Fibroblast of upper back skin (primary cell): ENCODE results near the gene NFATC2.
"Not testable (repeated sequence)": the region's sequence is repeated elsewhere in the genome, so short reads cannot be mapped to it uniquely, and the experiment has no call there.

ENCODE experiments used
- DNase-seq: peaks from one replicate; pipeline ENCODE4 v3.0.0-alpha.2; 2013

Gene NFATC2

GRCh38 chr20:51493346-51493791, 49.1 kb downstream of the NFATC2 start:
- DNase-seq, result no peak

GRCh38 chr20:51492167-51493092, 50.1 kb downstream of the NFATC2 start:
- DNase-seq, result peak; percentile 34

DNA sequence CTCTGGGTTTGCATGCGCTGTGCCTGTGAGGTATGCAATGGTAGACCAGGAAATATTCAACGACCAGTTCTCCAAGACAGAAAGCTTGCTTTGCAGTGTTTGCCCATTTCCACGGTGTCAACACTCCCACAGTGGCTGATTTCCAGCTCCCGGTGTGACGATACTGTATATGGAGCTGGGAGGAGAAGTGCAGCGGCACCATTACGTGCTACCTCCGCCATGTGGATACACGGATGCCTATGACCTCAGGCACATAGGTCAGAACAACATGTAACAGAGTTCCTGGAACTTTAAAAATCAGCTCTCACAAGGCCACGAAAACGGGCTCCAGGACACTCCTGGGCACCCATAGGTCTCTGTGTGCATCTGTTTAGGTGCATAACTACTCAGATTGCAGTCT, 51.1 kb downstream of the NFATC2 start:
- DNase-seq, result no peak

GRCh38 chr20:51490635-51491034, 51.9 kb downstream of the NFATC2 start:
- no peak for DNase-seq

DNA sequence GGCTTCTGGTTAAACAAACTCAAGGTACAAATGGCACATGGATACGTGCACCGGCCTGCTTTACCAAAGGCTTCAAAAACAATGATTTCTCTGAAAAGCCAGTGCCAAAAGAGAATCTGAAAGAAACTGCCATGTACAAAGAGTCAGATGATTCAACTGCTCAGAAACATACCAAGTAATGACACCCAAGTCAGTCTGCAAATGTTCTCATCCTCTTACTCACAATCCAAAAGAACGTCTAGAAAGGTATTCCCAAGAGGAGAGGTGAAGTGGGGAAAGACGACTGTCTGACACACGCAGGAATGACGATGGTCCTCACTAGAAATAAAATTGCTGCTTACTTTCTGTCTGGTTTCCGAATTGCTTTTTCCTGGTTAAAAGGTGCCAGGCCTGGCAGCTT, 52.9 kb downstream of the NFATC2 start:
- DNase-seq, result peak; percentile 34

- peak; percentile 13 for DNase-seq
Observed at GRCh38 chr20:51488331-51488730, 54.2 kb downstream of the NFATC2 start.

DNA sequence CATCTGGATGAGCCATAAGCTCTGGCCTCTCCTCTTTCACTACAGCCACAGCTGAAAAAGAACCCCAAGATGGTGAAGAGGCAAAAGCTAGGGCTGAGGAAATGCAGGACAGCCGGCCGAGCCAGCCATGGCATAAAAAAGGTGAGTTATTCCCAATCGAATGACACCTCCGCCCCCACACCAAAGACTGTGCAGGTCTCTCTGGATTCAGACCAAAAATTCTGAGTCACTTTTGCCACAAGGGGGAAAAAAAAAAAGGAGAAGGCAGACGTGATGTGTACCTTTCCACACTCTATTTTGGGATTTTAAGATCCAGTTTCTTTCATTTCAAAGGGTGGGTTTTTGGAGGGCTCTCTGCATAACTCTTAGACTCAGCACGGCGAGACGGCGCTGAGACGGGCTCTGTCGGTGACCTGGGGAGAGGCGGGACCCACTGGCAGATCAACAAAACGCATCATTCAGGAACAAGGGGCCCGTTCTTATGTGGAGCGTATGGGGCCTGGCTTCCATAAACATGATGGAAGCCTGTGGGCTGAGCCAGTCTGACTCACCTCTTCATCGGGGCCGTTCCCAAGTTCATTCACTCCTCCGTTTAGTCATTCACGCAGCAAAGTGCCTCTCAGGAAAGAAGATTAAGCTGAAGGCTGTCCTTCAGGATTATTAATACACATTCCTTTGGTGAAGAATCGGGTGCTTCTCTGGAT, 54.8 kb downstream of the NFATC2 start:
- DNase-seq, result peak; percentile 86

- DNase-seq, result no peak
Observed at GRCh38 chr20:51487076-51487475, 55.4 kb downstream of the NFATC2 start.

DNA sequence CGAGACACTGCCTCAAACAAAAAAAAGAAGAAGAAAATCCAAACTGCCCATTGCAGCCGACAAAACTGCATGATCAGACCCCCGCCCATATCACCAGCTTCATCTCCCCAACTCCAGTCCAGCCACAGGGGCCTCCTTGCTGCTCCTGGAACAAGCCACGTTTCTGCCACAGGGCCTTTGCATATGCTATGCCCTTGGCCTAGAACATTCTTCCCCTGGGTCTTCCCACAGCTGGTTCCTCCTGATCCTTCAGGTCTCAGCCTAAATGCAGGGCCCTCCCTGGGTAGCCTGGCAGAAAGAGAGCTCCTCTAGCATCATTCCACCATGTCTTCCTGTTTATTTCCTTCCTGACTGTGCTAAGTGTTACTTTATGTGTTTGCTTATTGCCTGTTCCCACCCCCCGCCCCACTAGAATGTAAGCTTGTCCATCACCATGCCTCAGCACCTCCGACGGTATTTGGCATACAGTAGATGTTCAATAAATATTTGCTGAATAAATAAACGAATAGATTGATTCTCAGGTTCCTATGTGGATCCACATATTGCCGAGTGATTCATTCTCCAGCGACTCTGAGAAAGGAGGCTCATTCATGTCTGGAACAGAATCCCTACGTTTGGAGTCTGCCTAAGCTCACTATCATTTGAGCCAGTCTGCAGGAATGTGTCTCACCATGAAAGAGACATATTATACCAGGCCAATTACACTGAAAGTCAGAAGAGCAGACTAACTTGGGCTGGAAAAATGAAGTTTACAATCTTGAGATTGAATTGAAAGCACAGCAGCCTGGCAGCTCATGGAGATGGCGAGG, 56.1 kb downstream of the NFATC2 start:
- peak; percentile 59 for DNase-seq

DNA sequence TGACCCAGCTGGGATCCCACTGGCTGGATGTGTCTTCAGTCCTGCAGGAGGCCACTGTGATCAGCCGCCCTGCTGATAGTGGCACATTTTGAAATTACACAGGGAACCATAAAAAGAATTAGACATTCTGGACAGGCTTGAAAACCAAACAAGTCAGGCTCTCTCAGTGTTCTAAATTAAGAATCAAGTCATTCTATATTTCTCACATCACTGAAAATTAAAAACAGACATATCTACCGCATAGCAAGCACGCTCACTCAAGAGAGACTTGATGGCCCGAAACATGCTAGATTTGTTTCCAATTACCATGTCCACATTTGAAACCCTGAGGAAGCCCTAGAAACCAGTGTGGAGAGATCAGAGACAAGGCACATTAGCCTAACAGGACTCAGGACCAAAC, 57.7 kb downstream of the NFATC2 start:
- DNase-seq, result peak; percentile 52

- no peak for DNase-seq
Observed at GRCh38 chr20:51484141-51484815, 58.2 kb downstream of the NFATC2 start.

GRCh38 chr20:51482836-51483473, 59.6 kb downstream of the NFATC2 start:
- no peak for DNase-seq

- no peak for DNase-seq
Observed at GRCh38 chr20:51481341-51481914, 61.1 kb downstream of the NFATC2 start.

DNA sequence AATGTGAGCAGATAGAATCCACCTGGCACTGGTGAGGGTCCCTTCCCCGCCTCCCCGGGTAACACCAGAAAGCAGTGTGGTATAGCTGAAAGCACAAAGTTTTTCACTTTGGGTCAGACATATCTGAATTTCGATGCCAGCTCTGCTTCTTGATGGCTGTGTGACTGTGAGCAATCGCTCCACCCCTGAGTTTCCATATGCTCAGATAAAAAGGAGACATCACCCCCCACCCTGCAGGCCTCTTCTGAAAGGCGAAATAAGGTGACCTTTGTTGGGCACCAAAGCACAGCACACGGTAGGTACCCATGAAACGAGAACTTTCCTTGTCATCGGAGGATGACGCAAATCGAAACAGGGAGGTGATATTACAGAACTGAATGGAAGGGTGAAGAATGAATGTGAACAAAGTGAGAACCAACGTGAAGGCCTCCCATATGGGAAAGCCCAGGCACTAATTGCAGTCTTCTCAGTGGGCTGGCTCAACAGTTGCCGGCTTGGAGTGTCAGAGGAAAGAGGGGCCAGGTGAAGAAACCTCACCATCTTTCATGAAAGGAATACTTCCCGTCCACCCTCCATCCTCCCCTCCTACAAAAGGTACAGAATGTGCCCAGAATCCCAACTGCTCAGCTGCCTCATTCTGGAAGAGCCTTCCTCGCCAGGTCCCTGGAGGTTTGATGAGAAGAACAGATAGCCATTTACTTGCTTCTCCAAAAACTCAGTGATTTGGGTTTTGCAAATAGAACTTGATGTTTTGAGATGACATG, 61.8 kb downstream of the NFATC2 start:
- no peak for DNase-seq

GRCh38 chr20:51476106-51476505, 66.4 kb downstream of the NFATC2 start:
- not testable (repeated sequence) for DNase-seq

DNA sequence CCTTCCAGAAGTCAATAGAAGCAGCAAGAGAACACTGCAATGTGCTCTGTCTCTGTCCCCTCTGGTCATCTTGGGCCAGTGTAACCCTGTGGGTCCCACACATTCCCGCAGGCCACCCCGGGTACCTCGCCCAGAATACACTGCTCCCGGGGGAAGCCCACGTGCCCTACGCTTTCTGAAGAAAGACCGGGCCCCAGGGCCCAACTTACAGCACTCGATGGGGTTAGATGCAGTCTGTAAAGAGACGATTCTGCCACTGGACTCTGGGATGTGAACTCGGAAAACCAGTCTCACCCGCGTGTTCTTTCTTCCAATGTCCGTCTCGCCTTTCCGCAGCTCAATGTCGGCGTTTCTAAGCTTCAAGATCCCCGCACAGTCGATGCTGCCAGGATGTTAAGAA, 68.7 kb downstream of the NFATC2 start:
- DNase-seq, result no peak

- DNase-seq, result no peak
Observed at GRCh38 chr20:51473256-51473655, 69.3 kb downstream of the NFATC2 start.

DNA sequence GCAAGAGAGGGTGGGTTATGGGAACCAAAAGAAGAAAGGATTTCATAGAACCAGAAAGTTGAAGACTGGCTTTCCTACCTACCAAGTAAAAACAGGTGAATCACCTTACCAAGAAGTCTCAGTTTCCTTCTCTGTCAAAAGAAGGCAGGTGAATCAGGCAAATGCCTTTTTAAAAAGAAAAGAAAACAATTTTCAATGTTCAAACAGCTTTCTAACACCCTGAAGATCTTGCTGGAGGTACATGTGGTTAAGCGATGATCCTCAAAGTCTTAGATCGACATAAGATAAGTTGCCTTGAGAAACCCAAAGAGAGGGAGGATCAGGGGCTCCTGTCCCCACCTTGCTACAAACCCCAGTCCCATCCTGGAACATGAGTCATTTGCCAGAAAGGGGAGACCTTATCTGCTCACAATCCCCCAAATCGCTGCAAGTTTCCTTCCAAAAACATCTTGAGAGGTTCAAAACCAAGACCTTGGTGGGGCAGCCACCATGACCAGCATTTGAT, 71.6 kb downstream of the NFATC2 start:
- DNase-seq, result no peak

DNA sequence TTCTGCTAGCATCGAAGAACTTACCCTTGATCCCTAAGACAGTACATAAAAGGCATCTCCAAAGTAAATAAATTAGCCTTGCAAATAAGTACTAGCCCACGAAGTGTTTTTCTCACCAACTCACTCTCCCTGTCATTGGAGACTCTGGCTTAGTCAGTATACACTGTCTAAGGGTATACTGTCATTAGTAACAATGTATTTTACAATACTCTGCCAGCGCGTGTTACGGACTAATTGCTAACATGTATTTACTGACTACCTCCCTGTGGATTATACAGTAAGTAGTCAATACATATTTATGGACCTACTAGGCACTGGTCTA, 72.1 kb downstream of the NFATC2 start:
- DNase-seq, result no peak

DNA sequence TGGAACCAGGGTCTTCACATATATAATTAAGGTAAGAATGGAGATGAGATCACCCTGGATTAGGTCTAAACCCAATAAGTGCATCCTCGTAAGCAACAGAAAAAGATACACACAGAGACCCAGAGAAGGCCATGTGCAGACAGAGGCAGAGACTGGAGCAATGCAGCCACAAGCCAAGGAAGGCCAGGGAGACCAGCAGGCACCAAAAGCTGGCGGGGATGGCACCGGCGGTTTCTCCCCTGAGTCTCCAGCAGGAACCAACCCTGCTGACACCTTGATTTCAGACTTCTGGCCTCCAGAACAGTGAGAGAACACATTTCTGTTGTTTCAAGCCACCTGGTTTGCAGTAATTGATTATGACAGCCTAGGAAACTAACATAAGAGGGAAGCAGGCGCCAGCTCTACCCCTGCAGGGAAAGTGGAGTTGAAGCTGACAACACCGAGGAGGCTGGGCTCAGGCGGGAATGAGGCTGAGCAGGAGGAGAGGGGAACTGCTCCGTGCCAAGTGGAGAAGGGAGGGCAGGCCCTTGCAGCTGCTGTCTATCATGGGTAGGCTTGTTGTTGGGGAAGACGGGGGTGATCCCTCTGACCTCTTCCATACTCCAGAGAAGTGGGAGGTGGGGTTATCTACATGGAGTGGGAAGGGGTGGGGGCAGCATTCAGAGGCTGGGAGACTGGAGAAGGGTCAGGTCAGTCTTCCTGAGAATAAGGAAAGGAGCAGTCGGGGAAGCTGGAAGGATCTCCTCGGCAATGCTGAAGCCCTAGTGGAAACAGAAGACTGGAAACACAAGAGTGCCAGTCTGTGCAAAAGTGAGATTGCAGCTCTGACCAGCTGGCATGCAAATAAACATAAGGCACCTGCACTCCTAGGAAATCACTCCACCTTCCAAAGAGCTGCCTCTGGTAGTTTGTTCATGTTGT, 72.7 kb downstream of the NFATC2 start:
- no peak for DNase-seq
